GM12875 (cell line): ENCODE measurements around the gene NDUFAB1.
"Not testable (repeated sequence)": the region's sequence is repeated elsewhere in the genome, so short reads cannot be mapped to it uniquely, and the experiment has no call there.

Experiments
- H3K4me3 ChIP-seq: one replicate; pipeline ENCODE4 v1.5.1; 2011; ENCODE audit warnings: low read depth, low read length, control low read depth
- TF ChIP-seq, protein P1 (sequence below): IDR thresholded peaks from 2 replicates; pipeline ENCODE4 v1.5.1; 2011; ENCODE audit warnings: low read depth, mild to moderate bottlenecking, control low read depth, inconsistent platforms, low read length, moderate library complexity, borderline replicate concordance; ENCODE audit not compliant: insufficient read depth

NDUFAB1 gene

DNA sequence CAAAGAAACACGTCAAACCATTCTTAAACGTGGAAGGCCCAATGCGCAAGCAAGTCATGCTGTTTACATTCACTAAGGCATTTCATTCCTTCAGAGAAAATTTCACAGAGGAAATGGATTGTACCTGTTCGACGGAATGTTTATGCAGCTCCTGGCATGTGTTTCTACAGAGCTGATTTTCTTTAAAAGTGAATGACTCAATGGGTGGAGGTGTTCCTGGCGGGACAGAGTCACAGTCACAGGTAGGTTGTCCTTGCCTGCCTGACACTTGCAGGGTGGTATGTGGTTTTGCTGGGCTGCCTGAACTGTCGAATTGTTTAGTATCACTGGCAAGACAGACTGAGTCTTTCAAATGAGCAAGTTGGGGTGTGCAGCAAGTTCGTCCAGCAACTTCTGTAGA is 33.4 kb upstream of the NDUFAB1 start:
- TF ChIP-seq, protein P1, sequence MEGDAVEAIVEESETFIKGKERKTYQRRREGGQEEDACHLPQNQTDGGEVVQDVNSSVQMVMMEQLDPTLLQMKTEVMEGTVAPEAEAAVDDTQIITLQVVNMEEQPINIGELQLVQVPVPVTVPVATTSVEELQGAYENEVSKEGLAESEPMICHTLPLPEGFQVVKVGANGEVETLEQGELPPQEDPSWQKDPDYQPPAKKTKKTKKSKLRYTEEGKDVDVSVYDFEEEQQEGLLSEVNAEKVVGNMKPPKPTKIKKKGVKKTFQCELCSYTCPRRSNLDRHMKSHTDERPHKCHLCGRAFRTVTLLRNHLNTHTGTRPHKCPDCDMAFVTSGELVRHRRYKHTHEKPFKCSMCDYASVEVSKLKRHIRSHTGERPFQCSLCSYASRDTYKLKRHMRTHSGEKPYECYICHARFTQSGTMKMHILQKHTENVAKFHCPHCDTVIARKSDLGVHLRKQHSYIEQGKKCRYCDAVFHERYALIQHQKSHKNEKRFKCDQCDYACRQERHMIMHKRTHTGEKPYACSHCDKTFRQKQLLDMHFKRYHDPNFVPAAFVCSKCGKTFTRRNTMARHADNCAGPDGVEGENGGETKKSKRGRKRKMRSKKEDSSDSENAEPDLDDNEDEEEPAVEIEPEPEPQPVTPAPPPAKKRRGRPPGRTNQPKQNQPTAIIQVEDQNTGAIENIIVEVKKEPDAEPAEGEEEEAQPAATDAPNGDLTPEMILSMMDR, result no peak
- no peak overlapping the region for H3K4me3 ChIP-seq

DNA sequence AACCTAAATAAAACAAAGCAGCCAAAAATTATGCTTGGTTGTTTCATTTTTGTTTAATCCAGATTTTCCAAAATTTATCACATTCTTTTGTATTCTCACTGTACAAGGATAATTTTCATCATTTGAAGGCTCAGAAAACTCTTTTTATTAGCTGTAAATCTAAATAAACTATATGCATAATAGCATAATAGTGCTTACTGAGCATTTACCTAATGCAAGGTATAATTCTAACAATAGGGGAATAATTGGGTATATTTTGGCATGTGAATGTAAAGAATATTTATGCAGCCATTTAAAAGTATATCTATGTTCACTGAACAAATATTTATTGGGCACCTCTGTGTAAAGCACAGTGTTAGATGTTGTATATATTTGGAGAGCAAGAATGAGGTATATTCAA is 28.0 kb upstream of the NDUFAB1 start:
- TF ChIP-seq, protein P1, result no peak
- no peak overlapping the region for H3K4me3 ChIP-seq

DNA sequence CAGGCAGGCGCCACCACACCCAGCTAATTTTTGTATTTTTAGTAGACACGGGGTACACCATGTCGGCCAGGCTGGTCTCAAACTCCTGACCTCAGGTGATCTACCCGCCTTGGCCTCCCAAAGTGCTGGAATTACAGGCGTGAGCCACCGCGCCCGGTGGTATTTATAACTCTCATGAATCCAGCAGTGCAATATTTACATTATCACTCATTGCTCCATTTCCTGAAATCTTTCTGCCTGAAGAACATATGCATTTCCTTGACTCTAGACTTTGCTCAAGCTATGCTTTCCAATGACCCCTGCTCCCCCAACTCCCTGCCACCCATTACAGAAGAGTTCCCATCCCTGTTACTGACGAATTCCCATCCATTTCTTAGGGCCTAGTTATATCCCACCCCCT is 19.7 kb upstream of the NDUFAB1 start:
- no peak overlapping the region for H3K4me3 ChIP-seq
- TF ChIP-seq, protein P1, result no peak

DNA sequence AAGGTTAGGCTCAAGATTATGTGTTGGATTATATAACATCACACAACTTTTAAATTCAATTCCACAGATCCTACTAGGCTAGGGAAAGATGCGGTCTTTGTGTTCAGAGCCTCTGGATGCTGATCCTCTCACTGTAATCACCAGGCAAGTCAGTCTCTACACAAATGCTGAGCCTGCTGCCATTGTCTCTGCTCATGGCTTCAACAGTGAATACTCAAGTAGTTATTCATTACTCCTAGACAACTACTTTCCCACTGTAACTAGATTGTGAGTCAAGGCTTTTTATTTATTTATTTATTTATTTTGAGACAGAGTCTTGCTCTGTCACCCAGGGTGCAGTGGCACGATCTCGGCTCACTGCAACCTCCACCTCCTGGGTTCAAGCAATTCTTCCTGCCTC is 15.8 kb upstream of the NDUFAB1 start:
- TF ChIP-seq, protein P1, result no peak

DNA sequence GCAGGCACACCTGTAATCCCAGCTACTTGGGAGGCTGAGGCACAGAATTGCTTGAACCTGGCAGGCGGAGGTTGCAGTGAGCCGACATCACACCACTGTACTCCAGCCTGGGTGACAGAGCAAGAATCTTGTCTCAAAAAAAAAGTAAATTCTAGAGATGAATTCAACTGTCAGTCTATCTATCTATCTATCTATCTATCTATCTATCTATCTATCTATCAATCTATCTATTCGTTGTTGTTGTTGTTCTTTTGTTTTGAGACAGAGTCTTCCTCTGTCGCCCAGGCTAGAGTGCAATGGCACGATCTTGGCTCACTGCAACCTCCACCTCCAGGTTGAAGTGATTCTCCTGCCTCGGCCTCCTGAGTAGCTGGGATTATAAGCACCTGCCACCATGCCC is 14.8 kb upstream of the NDUFAB1 start:
- not testable (repeated sequence) for H3K4me3 ChIP-seq

More for the DNA sequence above, 15.8 kb upstream of the NDUFAB1 start:
- no peak overlapping the region for H3K4me3 ChIP-seq

DNA sequence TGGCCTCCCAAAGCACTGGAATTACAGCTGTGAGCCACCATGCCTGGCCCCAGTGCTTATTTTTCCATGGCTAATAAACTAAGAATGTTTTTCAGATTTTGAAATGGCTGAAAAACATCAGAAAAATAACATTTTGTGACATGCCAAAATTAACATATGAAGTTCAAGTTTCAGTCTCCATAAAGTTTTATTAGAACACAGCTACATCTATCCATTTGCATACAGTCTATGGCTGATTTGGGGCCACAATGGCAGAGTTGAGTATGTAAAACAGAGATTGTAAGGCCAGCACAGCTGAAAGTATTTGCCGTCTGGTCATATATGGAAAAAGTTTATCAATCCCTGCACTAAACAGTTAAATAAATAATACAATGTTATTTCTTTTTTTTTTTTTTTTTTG is 13.8 kb upstream of the NDUFAB1 start:
- TF ChIP-seq, protein P1, result no peak
- no peak overlapping the region for H3K4me3 ChIP-seq

DNA sequence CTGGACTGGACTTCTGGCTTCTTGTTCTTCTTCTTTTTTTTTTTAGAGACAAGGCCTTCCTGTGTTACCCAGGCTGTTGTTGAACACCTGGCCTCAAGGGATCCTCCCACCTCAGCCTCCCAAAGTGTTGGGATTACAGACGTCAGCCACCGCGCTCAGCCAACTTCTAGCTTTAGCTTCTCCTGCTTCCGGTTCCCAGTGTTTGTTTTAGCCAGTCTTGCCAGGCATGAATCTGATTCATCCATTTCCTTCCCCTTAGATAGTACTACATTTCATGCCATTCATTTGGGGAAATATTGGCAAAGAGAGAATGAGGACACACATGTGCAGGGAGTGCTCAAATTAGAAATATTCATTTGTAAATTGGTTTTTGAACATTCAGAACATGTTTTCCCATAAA is 12.1 kb upstream of the NDUFAB1 start:
- TF ChIP-seq, protein P1, result no peak
- H3K4me3 ChIP-seq, result no peak overlapping the region

DNA sequence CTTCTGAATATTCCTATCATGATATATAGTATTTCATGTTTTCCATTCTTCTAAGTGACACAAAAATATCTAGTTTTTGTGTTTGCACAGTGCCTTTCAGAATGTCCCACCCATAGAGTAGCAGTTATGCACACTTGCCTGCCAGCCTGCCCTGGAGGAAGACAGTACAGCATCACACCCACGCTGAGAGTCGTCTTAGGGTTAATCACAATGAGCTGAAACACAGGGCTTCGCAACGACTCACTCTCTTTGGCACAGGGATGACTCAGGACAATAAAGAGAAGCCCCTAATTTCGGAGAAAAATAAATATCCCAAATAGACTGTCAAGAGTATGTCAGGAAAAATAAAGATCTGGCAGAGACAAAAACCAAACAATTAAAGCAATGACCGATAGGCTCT is 11.6 kb upstream of the NDUFAB1 start:
- H3K4me3 ChIP-seq, result no peak overlapping the region
- TF ChIP-seq, protein P1, result no peak
